Measurements from ENCODE around the gene PBXIP1. TPM values are rescaled to one million over a fixed set of nuclear protein-coding genes. Genes with fewer than 3 reads are reported as not detected.
A peak's percentile ranks its signal among the peaks of the same experiment; 100 is the strongest.
"Not testable (repeated sequence)": the region's sequence is repeated elsewhere in the genome, so short reads cannot be mapped to it uniquely, and the experiment has no call there.

The PBXIP1 gene
- total and polyA plus RNA-seq, 2 donors from 2014 or later = 83.9 to 115 TPM

- TF ChIP-seq CTCF (IDR thresholded peaks at IDR 0.05; ENCODE audit: borderline replicate concordance, extremely low read depth, insufficient read depth) = peak; percentile 25
- peak in 4 of 5 donors; percentile 65 to 89 (median 70) for DNase-seq
- H3K27ac ChIP-seq (ENCODE audit: low read depth in 2 of 2, low read length in 2 of 2); FAIRE-seq; H3K9ac ChIP-seq (ENCODE audit: low read length in 3 of 3); H3K4me3 ChIP-seq (ENCODE audit: low read length in 3 of 3); H3K27me3 ChIP-seq (ENCODE audit: control insufficient read depth, insufficient read depth, low read length); H3K36me3 ChIP-seq (ENCODE audit: control insufficient read depth in 2 of 3, insufficient read depth in 3 of 3, low read length in 3 of 3); H3K9me3 ChIP-seq (ENCODE audit: control insufficient read depth in 2 of 3, insufficient read depth in 1 of 3, low read length in 3 of 3); intact Hi-C loops (cut with DNase I): not testable (repeated sequence)
- peaks cover 0 to 10% (median 5%) of the 10 kb centered on the region in 3 donors for H3K4me1 ChIP-seq (ENCODE audit: control insufficient read depth in 2 of 3, insufficient read depth in 2 of 3, low read depth in 1 of 3, low read length in 3 of 3)
These were observed 39.5 kb upstream of the PBXIP1 start for GRCh38 chr1:154995301-154995983.

DNA sequence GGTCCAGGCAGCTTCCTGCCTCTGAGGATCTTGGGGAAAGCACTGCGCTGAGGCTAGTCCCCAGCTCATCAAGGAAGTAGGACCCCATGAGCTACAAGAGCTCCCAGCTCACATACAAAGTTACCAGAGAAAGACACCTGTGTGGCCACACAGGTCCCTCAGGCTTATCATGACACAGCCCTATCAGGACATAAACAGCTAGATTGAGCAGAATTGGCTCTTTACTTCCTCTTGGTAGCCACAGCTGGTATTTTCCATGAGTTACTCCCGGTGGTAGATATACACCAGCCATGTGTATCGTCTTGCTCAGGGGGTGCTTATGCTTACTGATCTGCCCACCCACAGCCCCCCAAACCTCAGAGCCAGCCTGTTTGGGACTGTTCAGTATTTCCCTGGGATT is 38.7 kb upstream of the PBXIP1 start:
- Histone ChIP-seq H3K4me1 (ENCODE audit: control insufficient read depth in 2 of 3, insufficient read depth in 2 of 3, low read depth in 1 of 3, low read length in 3 of 3) (peaks cover 0 to 4% (median 1%) of the 10 kb centered on the region in 3 donors), H3K36me3 (ENCODE audit: control insufficient read depth in 2 of 3, insufficient read depth in 3 of 3, low read length in 3 of 3) (peaks cover 0 to 2% (median 0%) of the 10 kb centered on the region in 3 donors), H3K27ac (ENCODE audit: low read depth in 2 of 2, low read length in 2 of 2) (no peak overlapping the region), H3K4me3 (ENCODE audit: low read length in 3 of 3) (no peak overlapping the region), H3K9ac (ENCODE audit: low read length in 3 of 3) (no peak overlapping the region), H3K27me3 (ENCODE audit: control insufficient read depth, insufficient read depth, low read length) (no peaks in the 10 kb centered on the region), H3K9me3 (ENCODE audit: control insufficient read depth in 2 of 3, insufficient read depth in 1 of 3, low read length in 3 of 3) (no peaks in the 10 kb centered on the region)
- intact Hi-C loops (cut with DNase I) = no loop called here
- no peak for FAIRE-seq
- peak in 1 of 5 donors; percentile 22 for DNase-seq
- TF ChIP-seq CTCF (IDR thresholded peaks at IDR 0.05; ENCODE audit: borderline replicate concordance, extremely low read depth, insufficient read depth) = no peak

DNA sequence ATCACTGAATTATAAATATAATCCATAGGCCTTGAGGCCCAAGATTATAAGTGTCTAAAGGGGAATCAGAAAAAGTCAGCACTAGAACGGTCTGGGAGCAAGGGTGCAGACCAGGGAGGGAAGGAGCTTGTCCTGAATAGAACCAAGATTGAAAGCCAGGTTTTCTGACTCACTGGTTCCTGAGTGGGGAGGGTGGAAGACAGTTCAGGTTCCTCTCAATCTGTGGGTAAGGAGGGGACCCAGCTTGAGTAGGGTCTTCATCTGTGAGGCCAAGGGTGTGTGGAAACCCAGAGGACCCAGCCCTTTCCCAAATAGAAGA is 38.3 kb upstream of the PBXIP1 start:
- Histone ChIP-seq H3K27ac (ENCODE audit: low read depth in 2 of 2, low read length in 2 of 2) (no peak overlapping the region), H3K9me3 (ENCODE audit: control insufficient read depth in 2 of 3, insufficient read depth in 1 of 3, low read length in 3 of 3) (no peaks in the 10 kb centered on the region), H3K9ac (ENCODE audit: low read length in 3 of 3) (no peak overlapping the region), H3K36me3 (ENCODE audit: control insufficient read depth in 2 of 3, insufficient read depth in 3 of 3, low read length in 3 of 3) (peaks cover 0 to 2% (median 0%) of the 10 kb centered on the region in 3 donors), H3K4me3 (ENCODE audit: low read length in 3 of 3) (no peak overlapping the region), H3K27me3 (ENCODE audit: control insufficient read depth, insufficient read depth, low read length) (no peaks in the 10 kb centered on the region), H3K4me1 (ENCODE audit: control insufficient read depth in 2 of 3, insufficient read depth in 2 of 3, low read depth in 1 of 3, low read length in 3 of 3) (peaks cover 0 to 3% (median 0%) of the 10 kb centered on the region in 3 donors)
- FAIRE-seq (no peak), DNase-seq (no peak)
- intact Hi-C loops (cut with DNase I) = no loop called here
- TF ChIP-seq CTCF (IDR thresholded peaks at IDR 0.05; ENCODE audit: borderline replicate concordance, extremely low read depth, insufficient read depth) = no peak
